SU-DHL-6 (cell line): Measurements from ENCODE around the gene ITGA11.

ENCODE experiments used
- CTCF ChIP-seq: fragments of 200-600 bp; sonication (generic); IDR thresholded peaks from one replicate; pipeline ENCODE4 v1.5.1; 2017; ENCODE audit warnings: antibody characterized with exemption, mild to moderate bottlenecking, low read length, moderate library complexity; ENCODE audit not compliant: insufficient read depth, poor library complexity, severe bottlenecking
- EZH2phosphoT487 ChIP-seq: fragments of 200-600 bp; sonication (generic), shearing (Covaris generic); conservative IDR thresholded peaks from 2 replicates; pipeline ENCODE4 v1.6.1; 2018; ENCODE audit warnings: mild to moderate bottlenecking, antibody characterized with exemption, low read length, moderate library complexity, mixed read lengths

DNA sequence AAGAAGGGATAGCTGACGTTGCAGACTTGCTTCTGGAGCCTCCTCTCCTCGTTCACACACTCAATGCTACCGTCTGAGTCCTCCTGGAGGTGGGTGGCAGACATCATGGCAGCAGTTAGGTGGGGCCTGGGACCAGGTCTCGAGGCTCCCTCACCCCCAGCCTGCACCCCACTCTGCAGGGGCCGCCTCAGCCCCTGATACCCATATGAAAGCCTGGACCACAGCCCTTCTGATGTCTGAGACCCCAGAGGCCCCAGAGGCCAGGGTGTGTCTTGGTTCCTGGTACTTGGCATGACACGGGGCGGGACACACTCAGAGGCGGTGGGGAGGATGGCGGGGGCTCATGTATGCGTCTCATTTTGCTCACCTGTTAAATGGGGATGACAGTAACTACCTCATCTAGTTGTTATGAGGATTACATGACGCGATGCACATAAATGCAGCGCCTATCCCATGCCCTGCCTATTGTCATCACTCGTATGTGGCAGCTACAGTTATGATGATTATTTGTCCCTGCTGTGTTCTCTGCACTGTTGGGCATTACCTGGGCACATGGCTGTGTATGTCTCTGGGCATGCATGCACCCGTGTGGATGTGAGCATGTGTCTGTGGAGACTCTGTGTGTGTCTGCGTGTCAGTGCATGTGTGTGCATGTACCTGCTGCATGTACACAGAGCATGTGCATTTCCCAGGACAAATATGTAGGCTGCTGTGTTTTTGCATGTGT is 114.5 kb downstream of the ITGA11 start:
- TF ChIP-seq CTCF (no peak), EZH2phosphoT487 (no peak)
